ENCODE results near the gene ADISSP.

ADISSP gene

DNA sequence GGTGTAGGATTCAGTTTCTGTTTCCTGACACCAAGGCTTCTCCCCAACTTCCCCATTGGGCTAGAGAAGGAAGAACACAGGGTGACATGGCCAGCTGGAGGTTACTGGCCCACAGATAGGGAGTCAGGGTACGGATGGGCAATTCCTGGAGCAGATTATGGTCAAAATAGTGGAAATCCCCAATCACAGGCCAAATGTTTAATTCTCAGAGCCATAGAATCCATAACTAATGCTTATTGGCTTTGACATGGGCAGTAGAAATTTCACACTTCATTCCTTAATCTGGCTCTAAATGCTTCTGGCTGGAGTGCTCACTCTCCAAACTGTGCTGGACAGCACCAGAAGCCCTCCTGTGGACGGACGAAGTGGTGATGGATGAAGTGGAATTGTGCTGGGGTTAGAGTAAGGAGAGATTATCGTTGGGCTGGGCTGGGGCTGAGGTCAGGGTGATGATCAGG, 56.0 kb downstream of the ADISSP start:
- no peak for DNase-seq

DNA sequence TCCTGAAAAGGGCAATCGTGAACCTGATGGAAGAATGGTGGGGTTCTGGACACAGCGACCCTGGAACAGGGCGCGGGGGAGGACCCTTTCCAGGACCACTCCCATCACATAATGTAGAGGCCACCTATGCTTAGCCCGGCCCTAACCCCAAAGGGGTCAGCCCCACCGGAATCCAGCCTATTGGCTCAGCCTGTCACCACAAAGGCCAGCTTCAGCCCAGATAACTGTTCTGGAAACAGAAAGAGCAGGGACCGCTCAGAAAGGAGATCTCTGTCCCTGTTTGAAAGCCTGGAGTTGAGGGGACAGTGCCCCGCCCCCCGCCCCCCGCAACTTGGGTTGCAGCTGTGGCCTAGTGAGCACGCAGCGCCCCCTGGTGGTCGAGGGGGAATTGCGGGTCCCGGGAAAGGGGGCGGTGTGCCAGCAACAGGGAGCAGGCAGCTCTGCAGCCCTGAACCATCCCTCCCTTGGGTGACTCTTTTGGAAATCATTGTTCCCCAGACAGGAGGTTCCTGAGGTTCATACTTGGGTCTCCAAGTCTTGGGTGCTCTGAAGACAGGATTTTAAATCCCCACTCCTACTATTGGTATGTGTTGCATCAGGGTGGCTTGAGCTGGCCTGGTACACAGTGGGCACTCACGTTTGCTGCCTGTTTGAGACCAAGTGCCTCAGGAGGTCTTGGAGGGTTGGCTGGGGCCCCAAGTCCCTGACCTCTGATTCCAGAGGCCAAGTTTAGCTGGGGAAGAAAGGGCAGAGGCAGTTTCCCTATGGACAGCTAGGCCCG, 56.7 kb downstream of the ADISSP start:
- no peak for DNase-seq

DNA sequence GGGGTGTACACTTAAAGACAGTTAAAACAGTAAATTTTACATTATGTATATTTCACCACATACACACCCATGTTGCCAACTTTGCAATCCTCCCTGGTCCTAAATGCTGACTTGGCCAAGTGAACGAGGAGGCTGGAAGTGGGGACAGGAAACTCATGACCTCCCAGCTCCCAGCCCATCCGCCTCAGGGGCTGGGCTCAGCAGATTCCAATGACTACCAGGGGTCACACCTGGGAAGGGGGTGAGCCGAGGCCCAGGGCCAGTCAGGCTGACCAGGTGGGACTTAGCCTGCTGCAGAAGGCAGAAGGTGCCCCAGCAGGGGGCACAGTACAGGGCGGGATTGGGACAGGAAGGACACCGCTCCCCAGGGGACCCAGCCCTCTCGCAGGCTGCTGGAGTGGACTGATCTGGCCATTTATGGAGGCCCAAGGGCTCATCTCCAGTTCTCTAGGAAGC, 57.5 kb downstream of the ADISSP start:
- no peak for DNase-seq

DNA sequence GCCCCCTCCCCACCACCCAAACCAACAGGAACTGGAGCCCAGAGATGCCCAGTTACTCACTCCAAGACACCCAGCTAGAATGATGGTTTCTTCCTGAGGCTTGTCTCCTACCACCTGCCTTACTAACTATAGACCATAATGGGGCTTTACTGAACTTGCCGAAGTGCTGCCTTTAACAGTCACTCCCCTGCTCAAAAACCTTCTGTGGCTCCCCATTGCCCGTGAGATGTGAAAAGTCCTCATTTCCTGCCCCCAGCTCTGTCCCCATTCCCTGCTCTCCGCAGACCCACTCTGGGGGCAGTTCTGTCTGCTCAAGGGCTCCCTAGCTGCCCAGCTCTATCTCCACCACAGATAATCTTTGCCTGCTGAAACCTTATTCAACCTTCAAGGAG, 60.0 kb downstream of the ADISSP start:
- no peak for DNase-seq

DNA sequence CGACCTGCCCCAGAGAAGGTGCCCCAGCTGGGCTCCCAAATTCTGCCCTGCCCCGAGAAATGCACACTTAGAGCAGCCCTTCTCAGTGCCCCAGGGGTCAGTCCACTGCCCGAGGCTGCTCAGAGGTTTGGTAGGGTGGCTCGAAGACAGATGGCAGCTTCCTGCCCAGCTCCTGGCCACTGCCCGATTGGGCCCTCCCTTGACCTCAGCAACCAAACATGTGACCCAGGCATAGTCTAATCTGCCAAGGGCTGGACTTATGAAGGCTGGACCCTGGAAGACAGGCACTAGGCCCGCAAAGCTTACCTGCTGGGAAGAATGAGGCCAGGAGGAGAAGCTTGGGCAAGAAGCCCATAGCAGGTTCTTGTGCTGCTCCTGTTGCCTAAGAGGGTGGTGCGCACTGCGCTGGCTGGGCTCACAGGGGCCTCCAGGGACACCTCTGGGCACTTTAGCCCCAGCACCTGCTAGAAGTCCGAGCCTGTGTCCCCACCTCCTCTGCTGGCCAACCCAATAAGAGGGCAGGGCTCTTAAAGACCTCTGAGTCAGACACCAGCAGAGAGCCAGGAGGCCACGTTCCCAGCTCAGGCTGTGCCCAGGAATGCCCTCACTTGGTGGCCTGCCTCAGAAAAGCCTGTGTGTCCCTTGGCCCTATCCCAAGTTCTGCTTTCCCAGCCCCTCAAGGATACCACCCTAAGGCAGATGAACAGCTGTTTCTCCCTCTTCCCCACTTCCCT, 60.6 kb downstream of the ADISSP start:
- no peak for DNase-seq

DNA sequence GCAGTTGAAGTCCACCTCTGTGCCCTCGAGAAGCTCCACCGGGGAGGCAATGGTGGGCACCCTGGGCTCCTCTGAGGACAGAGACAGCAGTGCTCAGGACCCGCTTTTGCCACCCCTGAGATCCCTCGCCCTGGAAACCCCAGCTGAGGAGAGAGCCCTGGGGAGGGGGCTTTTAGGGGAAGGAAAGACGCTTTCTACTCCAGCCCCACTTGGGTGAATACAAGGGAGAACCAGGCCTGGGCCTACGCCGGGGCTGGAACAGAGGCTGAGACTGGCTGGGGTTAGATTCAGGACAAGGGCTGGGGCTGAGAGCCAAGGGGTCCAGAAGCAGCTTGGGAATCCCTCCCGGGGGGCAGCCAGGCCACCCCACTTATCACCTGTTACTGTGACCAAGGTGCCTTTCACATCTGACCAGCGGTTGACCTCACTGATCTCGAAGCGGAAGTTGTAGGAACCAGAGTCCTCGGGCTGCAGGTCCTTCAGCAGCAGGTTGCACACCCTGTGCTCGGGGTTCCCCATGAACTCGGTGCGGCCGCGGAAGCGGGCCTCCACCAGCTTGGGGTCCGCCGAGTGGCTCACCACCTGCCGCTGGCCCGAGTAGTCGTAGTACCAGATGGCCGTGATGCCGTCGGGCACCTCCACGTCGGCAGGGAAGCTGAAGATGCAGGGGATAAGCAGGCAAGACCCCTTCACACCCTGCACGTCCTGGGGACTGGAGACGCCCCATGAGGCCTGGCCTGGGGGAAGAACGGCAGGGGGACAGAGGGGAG, 61.4 kb downstream of the ADISSP start:
- no peak for DNase-seq

DNA sequence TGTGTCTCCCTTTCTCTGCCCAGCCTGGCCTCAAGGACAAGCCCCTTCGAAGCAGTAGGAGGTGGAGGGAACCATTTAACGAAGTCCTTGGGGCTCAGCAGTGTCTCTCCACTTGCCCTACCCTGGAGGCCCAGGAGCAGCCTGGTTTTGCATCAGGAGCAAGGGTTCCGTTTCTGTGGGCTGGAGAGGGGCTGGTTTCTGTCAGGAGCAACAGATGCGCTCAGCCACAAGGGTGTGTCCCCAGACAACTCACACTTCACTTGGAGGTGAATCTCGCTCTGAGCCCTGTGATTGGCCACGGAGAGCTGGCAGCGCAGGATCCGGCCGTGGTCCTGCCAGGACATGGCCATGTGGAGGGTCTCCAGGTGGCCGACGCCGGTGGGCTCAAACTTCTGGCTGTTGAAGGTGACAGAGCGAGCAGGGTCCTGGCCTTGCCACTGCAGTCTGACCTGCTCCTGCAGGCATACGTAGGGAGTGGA, 62.0 kb downstream of the ADISSP start:
- no peak for DNase-seq

DNA sequence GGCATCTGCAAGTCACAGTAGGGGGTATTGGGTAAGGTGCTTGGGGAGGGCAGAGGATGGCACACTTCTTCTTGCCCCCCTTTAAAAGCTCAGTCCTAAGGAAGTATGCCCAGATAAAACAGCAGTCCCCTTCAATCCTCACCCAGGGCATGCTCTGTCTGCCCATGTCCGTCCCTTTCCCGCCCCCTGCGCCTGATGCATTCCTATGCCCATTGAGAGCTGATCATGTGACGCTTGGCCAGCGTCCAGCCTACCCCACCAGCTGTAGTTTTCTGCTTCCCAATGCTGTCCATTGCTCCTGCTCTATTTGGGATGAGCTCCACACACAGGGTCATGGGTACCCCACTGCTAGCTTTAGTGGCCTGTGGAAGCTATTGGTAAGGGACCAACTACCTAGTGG, 63.5 kb downstream of the ADISSP start:
- DNase-seq: no peak

Data from NCI-H774 (cell line).